GM12872 (cell line): ENCODE data around the gene HSPA1A.

Source experiments
- TF ChIP-seq, protein P1 (sequence below): IDR thresholded peaks from 3 replicates; pipeline ENCODE4 v1.5.1; 2011; ENCODE audit warnings: low read depth, mild to moderate bottlenecking, low read length, moderate library complexity; ENCODE audit not compliant: insufficient read depth

HSPA1A gene

GRCh38 chr6:31815025-31815838, at the start of gene HSPA1A, which contains the start of gene HSPA1L:
Gene HSPA1A (plus strand): TSS chr6:31815543. CDS start chr6:31815757, 214 bp downstream.
Gene HSPA1L (minus strand): TSS chr6:31815283. CDS start chr6:31811972, 3,311 bp downstream.
- TF ChIP-seq, protein P1, sequence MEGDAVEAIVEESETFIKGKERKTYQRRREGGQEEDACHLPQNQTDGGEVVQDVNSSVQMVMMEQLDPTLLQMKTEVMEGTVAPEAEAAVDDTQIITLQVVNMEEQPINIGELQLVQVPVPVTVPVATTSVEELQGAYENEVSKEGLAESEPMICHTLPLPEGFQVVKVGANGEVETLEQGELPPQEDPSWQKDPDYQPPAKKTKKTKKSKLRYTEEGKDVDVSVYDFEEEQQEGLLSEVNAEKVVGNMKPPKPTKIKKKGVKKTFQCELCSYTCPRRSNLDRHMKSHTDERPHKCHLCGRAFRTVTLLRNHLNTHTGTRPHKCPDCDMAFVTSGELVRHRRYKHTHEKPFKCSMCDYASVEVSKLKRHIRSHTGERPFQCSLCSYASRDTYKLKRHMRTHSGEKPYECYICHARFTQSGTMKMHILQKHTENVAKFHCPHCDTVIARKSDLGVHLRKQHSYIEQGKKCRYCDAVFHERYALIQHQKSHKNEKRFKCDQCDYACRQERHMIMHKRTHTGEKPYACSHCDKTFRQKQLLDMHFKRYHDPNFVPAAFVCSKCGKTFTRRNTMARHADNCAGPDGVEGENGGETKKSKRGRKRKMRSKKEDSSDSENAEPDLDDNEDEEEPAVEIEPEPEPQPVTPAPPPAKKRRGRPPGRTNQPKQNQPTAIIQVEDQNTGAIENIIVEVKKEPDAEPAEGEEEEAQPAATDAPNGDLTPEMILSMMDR: no peak

- TF ChIP-seq, protein P1: no peak
Measured at GRCh38 chr6:31765559-31765909, 49.8 kb upstream of the HSPA1A start.

- TF ChIP-seq, protein P1: no peak
Measured at GRCh38 chr6:31765910-31766794, 49.2 kb upstream of the HSPA1A start.

GRCh38 chr6:31767096-31767645, 48.2 kb upstream of the HSPA1A start:
- TF ChIP-seq, protein P1: no peak

DNA sequence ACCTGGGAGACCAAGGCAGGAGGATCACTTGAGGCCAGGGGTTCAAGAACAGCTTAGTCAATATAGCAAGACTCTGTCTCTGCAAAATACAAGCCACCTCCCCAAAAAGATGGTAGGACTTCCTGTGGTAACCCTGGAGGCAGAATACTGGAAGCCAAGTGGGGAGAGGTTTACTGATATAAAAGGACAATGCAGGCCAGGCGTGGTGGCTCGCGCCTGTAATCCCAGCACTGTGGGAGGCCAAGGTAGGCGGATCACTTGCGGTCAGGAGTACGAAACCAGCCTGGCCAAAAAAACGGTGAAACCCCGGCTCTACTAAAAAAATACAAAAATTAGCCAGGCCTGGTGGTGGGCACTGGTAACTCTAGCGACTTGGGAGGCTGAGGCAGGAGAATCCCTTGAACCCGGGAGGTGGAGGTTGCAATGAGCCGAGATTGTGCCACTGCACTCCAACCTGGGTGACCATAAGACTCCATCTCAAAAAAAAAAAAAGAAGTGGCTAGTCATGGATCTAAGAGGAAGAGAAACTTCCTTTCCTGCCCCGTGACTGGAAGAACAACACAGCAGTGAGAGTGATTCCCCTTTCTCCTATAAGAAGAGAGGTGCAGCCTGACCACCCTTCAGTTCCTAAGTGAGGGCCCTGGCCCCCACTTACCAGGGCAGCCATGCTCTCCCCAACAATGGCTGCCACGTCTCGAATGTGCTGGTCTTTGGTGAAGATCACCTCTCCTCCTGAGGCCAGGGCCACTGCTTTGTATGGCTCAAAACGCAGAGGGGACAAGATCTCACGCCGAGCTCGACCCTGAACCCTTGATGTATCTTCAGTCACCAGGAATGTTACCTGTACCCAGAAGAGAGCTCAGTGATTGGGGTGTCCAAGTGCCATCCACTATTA, 46.7 kb upstream of the HSPA1A start:
- TF ChIP-seq, protein P1: no peak

DNA sequence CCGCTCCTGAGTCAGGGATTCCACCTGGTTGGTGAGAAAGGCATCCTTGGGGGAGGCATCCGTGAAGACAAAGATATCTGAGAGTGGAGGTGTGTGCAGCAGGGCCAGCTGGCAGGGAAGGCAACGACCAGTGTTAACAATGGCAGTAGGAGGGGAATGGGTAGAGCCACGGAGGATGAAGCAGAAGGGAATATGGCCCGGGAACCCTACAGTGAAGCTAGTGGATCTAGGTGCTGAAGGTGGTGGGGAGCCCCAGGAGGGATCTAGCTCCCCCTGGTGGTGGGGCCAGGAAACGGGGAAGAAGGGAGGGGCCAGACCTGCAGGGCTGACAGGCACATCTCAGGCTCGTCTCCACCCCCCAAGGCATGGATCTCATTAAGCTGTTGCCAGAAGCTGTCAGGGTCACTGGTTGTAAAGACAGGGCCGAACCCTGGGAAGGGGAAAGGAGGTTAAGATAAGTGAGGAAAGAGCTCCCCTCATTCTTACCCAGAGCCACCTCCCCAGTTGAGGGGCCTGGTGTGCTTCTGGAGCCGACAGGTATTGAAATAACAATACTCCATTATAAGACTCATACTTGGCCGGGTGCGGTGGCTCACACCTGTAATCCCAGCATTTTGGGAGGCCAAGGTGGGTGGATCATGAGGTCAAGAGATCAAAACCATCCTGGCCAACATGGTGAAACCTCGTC, 45.5 kb upstream of the HSPA1A start:
- TF ChIP-seq, protein P1: peak; percentile 95
